ENCODE measurements around the gene GOT1. TPM values are rescaled to one million over a fixed set of nuclear protein-coding genes. Genes with fewer than 3 reads are reported as not detected.

Gene GOT1
- total RNA-seq, 1 experiment from 2014 or later, result 163 TPM

GRCh38 chr10:99432047-99432446, 1.6 kb upstream of the GOT1 start:
- Mint-ChIP-seq H3K4me3 (ENCODE audit: unreplicated experiment) (peak overlapping the region; percentile 97), H3K9me3 (ENCODE audit: unreplicated experiment) (no peaks in the 10 kb centered on the region), H3K27ac (ENCODE audit: low read depth, unreplicated experiment) (no peak overlapping the region), H3K4me1 (ENCODE audit: insufficient read depth, unreplicated experiment) (peaks cover 15% of the 10 kb centered on the region), H3K36me3 (ENCODE audit: insufficient read depth, unreplicated experiment) (peaks cover 12% of the 10 kb centered on the region), H3K27me3 (ENCODE audit: insufficient read depth, unreplicated experiment) (no peaks in the 10 kb centered on the region)
- BruUV-seq (replicated peaks), result TSS peak; percentile 45
- POLR2A ChIA-PET, result interaction anchor here (0.9 to 9.7 kb wide), 9 partner anchors 10 to 300 kb away, joined by 3 to 283 read pairs (median 7); partner anchors contain the start of genes COX15, CUTC, ENTPD7 and SLC25A28
- TF ChIP-seq, protein P1, sequence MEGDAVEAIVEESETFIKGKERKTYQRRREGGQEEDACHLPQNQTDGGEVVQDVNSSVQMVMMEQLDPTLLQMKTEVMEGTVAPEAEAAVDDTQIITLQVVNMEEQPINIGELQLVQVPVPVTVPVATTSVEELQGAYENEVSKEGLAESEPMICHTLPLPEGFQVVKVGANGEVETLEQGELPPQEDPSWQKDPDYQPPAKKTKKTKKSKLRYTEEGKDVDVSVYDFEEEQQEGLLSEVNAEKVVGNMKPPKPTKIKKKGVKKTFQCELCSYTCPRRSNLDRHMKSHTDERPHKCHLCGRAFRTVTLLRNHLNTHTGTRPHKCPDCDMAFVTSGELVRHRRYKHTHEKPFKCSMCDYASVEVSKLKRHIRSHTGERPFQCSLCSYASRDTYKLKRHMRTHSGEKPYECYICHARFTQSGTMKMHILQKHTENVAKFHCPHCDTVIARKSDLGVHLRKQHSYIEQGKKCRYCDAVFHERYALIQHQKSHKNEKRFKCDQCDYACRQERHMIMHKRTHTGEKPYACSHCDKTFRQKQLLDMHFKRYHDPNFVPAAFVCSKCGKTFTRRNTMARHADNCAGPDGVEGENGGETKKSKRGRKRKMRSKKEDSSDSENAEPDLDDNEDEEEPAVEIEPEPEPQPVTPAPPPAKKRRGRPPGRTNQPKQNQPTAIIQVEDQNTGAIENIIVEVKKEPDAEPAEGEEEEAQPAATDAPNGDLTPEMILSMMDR (IDR thresholded peaks at IDR 0.05; ENCODE audit: unreplicated experiment), result no peak
- intact Hi-C loops (cut with micrococcal nuclease), result loop anchor here (5.0 kb wide), 1 partner anchor 280 kb away; no protein-coding TSS in a partner anchor
- DNase-seq (ENCODE audit: unreplicated experiment), result no peak
- CTCF ChIA-PET, result interaction anchor here (0.6 to 15.9 kb wide), 4 partner anchors 10 to 271 kb away, joined by 3 to 338 read pairs (median 4); partner anchors contain the start of gene SLC25A28

DNA sequence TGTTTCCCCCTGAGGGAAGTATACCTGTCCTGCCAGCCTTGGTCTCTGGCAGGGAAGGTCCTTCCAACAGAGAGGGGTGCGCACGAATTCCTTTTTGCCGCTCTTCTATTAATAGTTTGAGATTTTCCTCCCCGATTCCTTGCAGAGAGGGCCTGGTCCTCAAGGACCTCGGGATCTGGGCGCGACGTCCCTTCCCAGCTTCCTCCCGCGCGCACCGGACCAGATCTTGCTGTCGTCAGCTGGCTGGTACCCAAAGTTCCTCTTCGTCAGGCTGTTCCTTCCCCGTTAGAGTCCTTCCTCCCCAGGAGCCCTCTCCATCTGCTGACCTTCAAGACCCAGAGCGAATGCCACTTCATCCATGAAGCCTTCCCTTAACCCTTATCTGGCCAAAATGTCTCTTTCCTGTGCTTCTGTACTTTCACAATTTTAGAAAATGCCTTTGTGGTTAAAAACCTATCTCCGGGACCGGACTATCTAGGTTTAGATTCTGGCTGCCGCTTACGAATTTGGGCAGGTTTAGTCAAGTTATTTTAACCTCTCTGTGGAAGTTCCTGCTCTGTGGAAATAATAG, 851 bp upstream of the GOT1 start:
- no peaks in the 10 kb centered on the region for H3K27me3 Mint-ChIP-seq (ENCODE audit: insufficient read depth, unreplicated experiment)
- H3K4me1 Mint-ChIP-seq (ENCODE audit: insufficient read depth, unreplicated experiment), result peaks cover 15% of the 10 kb centered on the region
- POLR2A ChIA-PET, result interaction anchor here (0.7 to 9.7 kb wide), 19 partner anchors 11 to 1016 kb away, joined by 3 to 283 read pairs (median 7); partner anchors contain the start of genes COX15, CUTC, ENTPD7 and PYROXD2
- peak overlapping the region; percentile 97 for H3K4me3 Mint-ChIP-seq (ENCODE audit: unreplicated experiment)
- peaks cover 12% of the 10 kb centered on the region for H3K36me3 Mint-ChIP-seq (ENCODE audit: insufficient read depth, unreplicated experiment)
- TF ChIP-seq, protein P1 (IDR thresholded peaks at IDR 0.05; ENCODE audit: unreplicated experiment), result no peak
- intact Hi-C loops (cut with micrococcal nuclease), result loop anchor here (1.0 to 5.0 kb wide), 2 partner anchors 39 to 281 kb away; no protein-coding TSS in a partner anchor
- no peaks in the 10 kb centered on the region for H3K9me3 Mint-ChIP-seq (ENCODE audit: unreplicated experiment)
- CTCF ChIA-PET, result interaction anchor here (0.5 to 15.9 kb wide), 8 partner anchors 11 to 1742 kb away, joined by 3 to 338 read pairs (median 4); partner anchors contain the start of gene SLC25A28
- H3K27ac Mint-ChIP-seq (ENCODE audit: low read depth, unreplicated experiment), result peak overlapping the region; percentile 93
- DNase-seq (ENCODE audit: unreplicated experiment), result peak; percentile 57
- no TSS peak for BruUV-seq (replicated peaks)

DNA sequence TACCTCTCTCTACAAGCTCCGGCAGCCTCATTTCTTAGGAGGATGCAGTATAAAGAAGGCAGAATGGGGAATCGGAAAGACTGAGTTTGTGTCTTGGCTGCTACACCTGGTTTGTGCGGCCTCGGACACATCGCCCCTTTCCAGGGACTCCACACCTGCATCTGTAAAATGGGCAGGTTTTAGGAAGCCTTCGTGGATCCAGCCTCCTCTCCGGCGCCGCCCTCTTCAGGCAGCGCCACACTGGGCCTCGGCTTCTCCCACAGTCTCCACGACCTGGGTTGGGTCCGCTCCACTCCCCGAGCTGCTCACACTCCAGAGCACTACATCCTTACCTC, 341 bp downstream of the GOT1 start:
- H3K4me3 Mint-ChIP-seq (ENCODE audit: unreplicated experiment), result peak overlapping the region; percentile 97
- peaks cover 23% of the 10 kb centered on the region for H3K4me1 Mint-ChIP-seq (ENCODE audit: insufficient read depth, unreplicated experiment)
- BruUV-seq (replicated peaks), result TSS peak; percentile 57

More for the DNA sequence above, 341 bp downstream of the GOT1 start:
- no peaks in the 10 kb centered on the region for H3K9me3 Mint-ChIP-seq (ENCODE audit: unreplicated experiment)
- H3K27ac Mint-ChIP-seq (ENCODE audit: low read depth, unreplicated experiment), result peak overlapping the region; percentile 93
- POLR2A ChIA-PET, result interaction anchor here (0.5 to 9.7 kb wide), 25 partner anchors 8 to 1693 kb away, joined by 3 to 283 read pairs (median 5); partner anchors contain the start of genes COX15, CUTC, ENTPD7 and PYROXD2
- CTCF ChIA-PET, result interaction anchor here (0.7 to 15.9 kb wide), 5 partner anchors 38 to 330 kb away, joined by 3 to 338 read pairs (median 3); partner anchors contain the start of gene SLC25A28
- peaks cover 15% of the 10 kb centered on the region for H3K36me3 Mint-ChIP-seq (ENCODE audit: insufficient read depth, unreplicated experiment)
- intact Hi-C loops (cut with micrococcal nuclease), result loop anchor here (5.0 kb wide), 1 partner anchor 282 kb away; no protein-coding TSS in a partner anchor
- TF ChIP-seq, protein P1 (IDR thresholded peaks at IDR 0.05; ENCODE audit: unreplicated experiment), result no peak
- no peaks in the 10 kb centered on the region for H3K27me3 Mint-ChIP-seq (ENCODE audit: insufficient read depth, unreplicated experiment)
- no peak for DNase-seq (ENCODE audit: unreplicated experiment)

Data from MCF 10A (cell line).